ENCODE results near the gene ITPR1.
A peak's percentile ranks its signal among the peaks of the same experiment; 100 is the strongest.

The ITPR1 gene

DNA sequence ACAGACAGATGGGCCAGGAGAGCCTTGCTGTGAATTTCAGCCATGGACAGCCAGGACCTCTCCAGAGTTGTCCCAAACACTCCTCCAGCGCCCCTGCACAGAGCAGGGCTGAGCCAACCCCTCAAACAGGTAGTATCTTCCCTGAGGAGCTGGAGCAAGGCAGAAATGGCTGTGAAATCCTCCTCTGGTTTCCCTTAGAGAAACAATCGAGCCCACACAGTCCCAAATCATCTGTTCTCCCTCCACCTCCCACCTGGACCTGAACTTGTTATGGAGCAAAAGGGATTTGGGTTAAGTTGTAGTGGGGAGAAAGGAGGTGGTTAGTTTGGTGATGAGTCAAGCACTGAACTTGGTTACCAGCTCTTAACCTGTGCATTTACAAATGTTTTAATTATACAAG is 280.4 kb downstream of the ITPR1 start:
- TF ChIP-seq CTCF (IDR thresholded peaks at IDR 0.05; ENCODE audit: low read depth, low read length), result no peak
- no peak for DNase-seq (ENCODE audit: extremely low read depth, low read depth)

GRCh38 chr3:4774531-4774930 is 281.4 kb downstream of the ITPR1 start:
- no peak for TF ChIP-seq CTCF (IDR thresholded peaks at IDR 0.05; ENCODE audit: low read depth, low read length)
- no peak for DNase-seq (ENCODE audit: extremely low read depth, low read depth)

DNA sequence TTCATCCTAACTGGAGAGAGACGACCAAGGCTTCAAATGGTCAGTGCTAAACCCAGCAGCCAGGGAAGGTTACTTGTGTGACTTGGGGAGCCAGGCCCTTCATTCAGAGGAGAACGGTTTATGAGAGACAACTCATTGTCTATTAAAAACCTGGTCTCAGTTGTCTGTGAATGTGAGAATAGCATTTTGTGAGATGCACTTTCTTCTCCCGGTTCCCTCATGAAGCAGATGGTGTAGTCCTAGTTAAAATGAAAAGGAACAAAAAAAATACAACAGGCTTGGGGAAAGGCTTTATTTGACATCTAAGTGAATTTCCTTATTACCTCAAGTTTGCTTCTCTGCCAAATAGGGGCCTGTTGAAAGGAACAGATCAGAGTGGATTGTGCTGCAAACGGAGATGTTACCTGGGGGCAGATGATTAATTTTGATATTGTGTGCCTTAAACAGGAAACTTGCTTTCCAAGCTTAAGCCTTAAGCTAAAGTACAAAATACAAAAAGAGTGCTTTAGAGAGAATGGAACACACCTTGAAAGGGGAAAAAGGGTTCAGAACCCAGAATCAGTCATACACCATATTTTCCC is 283.3 kb downstream of the ITPR1 start:
- TF ChIP-seq CTCF (IDR thresholded peaks at IDR 0.05; ENCODE audit: low read depth, low read length), result no peak
- DNase-seq (ENCODE audit: extremely low read depth, low read depth), result no peak

GRCh38 chr3:4776980-4777581 is 283.9 kb downstream of the ITPR1 start:
- no peak for TF ChIP-seq CTCF (IDR thresholded peaks at IDR 0.05; ENCODE audit: low read depth, low read length)
- DNase-seq (ENCODE audit: extremely low read depth, low read depth), result peak; percentile 8

GRCh38 chr3:4778119-4778518 is 285.0 kb downstream of the ITPR1 start:
- no peak for DNase-seq (ENCODE audit: extremely low read depth, low read depth)
- TF ChIP-seq CTCF (IDR thresholded peaks at IDR 0.05; ENCODE audit: low read depth, low read length), result no peak

- DNase-seq (ENCODE audit: extremely low read depth, low read depth), result no peak
These were observed 285.6 kb downstream of the ITPR1 start for GRCh38 chr3:4778740-4779139.

More at GRCh38 chr3:4778740-4779139, 285.6 kb downstream of the ITPR1 start:
- no peak for TF ChIP-seq CTCF (IDR thresholded peaks at IDR 0.05; ENCODE audit: low read depth, low read length)
